ENCODE measurements around the gene FAM76A.
"Not testable (repeated sequence)": the region's sequence is repeated elsewhere in the genome, so short reads cannot be mapped to it uniquely, and the experiment has no call there.

The FAM76A gene

DNA sequence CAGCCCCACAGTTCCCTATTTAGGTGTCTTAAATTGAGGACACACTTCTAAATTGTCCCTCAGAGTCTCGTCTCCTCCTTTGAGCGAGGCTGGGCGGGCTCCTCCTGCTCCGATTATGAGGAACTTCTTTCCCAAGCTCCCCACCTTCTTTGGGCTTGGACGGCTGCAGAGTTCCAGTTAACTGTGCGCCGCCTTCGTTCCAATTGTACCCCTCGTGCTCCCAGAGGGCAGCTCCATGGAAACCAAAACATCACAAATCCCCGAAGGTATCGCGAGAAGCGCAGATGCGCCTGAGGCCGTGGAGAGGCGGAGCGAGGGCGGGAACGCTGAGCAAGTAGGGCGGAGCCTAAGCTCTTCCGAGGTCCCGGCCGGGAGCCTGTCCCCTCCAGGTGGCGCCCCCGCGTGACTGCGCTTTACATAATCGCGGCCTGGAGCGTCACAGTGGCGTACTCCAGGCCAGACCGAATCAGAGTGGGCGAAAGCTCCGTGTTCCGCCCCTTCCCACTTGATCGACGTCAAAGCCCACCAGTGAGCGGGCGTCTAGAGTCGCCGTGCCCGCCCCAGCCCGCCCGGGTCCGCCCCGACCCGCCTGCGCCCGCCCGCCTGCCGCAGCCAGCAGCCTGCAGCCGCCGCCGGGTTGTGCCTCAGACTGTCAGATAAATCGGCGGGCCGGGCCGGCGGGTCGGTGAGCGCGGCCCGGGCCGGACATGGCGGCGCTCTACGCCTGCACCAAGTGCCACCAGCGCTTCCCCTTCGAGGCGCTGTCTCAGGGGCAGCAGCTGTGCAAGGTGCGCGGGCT lies at the start of gene FAM76A:
TSS of gene FAM76A (plus strand) at position 588 of the 799 bp plus-strand sequence. CDS start at position 708, 120 bp downstream.
- peak within 1 kb of the TSS; percentile 69 to 82 for H3K9ac ChIP-seq (ENCODE audit: low read length in 2 of 2)
- peaks cover 13% of the 10 kb centered on the region for H3K4me1 ChIP-seq (ENCODE audit: control insufficient read depth, insufficient read depth, low read length)
- H3K9me3 ChIP-seq (ENCODE audit: control insufficient read depth in 2 of 2, low read length in 2 of 2), result no peaks in the 10 kb centered on the region
- peak within 1 kb of the TSS; percentile 69 to 85 for H3K4me3 ChIP-seq (ENCODE audit: low read length in 2 of 2)
- H3K27me3 ChIP-seq (ENCODE audit: control insufficient read depth in 1 of 2, insufficient read depth in 2 of 2, low read length in 2 of 2), result no peaks in the 10 kb centered on the region
- H3K27ac ChIP-seq (ENCODE audit: low read length), result peak within 1 kb of the TSS; percentile 92
- H3K36me3 ChIP-seq (ENCODE audit: control insufficient read depth in 2 of 2, insufficient read depth in 2 of 2, low read length in 2 of 2), result peaks cover 6 to 12% of the 10 kb centered on the region in 2 donors

DNA sequence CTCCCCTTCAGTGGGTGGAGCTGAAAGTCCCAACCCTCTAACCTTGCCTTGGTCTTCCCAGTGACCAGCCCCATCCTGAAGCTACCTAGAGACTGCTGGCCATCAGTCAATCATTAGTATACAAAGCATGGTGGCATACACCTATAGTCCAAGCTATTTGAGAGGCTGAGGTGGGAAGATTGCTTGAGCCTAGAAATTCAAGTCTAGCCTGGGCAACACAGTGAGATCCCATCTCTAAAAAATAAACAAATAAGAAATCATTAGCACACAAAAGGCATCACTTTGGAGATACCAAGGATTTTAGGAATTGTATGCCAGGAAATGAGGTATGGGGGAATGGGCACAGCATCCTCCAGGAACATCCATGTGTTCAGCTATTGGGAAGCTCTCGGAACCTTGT lies 49.4 kb upstream of the FAM76A start:
- Histone ChIP-seq H3K9ac (ENCODE audit: low read length in 2 of 2) (no peak overlapping the region), H3K9me3 (ENCODE audit: control insufficient read depth in 2 of 2, low read length in 2 of 2) (no peaks in the 10 kb centered on the region), H3K27me3 (ENCODE audit: control insufficient read depth in 1 of 2, insufficient read depth in 2 of 2, low read length in 2 of 2) (no peaks in the 10 kb centered on the region), H3K36me3 (ENCODE audit: control insufficient read depth in 2 of 2, insufficient read depth in 2 of 2, low read length in 2 of 2) (no peaks in the 10 kb centered on the region), H3K27ac (ENCODE audit: low read length) (no peak overlapping the region), H3K4me3 (ENCODE audit: low read length in 2 of 2) (no peak overlapping the region), H3K4me1 (ENCODE audit: control insufficient read depth, insufficient read depth, low read length) (peaks cover 12% of the 10 kb centered on the region)

DNA sequence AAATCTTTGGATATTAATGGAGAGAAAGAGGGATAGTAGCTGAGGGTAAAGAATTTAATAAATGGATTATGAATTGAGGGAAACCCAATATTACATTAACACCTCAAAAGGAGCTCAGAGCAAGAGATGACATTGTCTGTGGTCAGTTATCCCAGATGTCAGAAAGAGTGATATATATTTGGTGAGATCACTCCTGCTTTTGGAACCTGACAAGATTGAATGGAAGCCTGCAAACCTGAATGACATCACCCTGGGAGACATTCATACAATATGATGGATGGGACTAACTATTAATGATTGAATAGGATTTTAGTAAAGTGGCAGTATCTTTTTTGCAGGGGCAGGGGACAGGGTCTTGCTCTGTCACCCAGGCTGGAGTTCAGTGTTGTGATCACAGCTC lies 47.0 kb upstream of the FAM76A start:
- no peaks in the 10 kb centered on the region for H3K4me1 ChIP-seq (ENCODE audit: control insufficient read depth, insufficient read depth, low read length)
- no peaks in the 10 kb centered on the region for H3K9me3 ChIP-seq (ENCODE audit: control insufficient read depth in 2 of 2, low read length in 2 of 2)
- H3K36me3 ChIP-seq (ENCODE audit: control insufficient read depth in 2 of 2, insufficient read depth in 2 of 2, low read length in 2 of 2), result no peaks in the 10 kb centered on the region
- H3K27me3 ChIP-seq (ENCODE audit: control insufficient read depth in 1 of 2, insufficient read depth in 2 of 2, low read length in 2 of 2), result no peaks in the 10 kb centered on the region
- no peak overlapping the region for H3K9ac ChIP-seq (ENCODE audit: low read length in 2 of 2)
- H3K4me3 ChIP-seq (ENCODE audit: low read length in 2 of 2), result no peak overlapping the region
- H3K27ac ChIP-seq (ENCODE audit: low read length), result no peak overlapping the region

DNA sequence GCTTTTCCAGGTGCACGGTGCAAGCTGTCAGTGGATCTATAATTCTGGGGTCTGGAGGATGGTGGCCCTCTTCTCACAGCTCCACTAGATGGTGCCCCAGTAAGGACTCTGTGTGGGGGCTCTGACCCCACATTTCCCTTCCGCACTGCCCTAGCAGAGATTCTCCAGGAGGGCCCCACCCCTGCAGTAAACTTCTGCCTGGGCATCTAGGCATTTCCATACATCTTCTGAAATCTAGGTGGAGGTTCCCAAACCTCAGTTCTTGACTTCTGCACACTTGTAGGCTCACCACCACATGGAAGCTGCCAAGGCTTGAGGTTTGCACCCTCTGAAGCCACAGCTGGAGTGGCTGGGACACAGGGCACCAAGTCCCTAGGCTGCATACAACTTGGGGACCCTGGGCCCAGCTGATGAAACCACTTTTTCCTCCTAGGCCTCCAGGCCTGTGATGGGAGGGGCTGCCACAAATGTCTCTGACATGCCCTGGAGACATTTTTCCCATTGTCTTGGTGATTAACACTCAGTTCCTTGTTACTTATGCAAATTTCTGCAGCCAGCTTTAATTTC lies 45.5 kb upstream of the FAM76A start:
- H3K4me1 ChIP-seq (ENCODE audit: control insufficient read depth, insufficient read depth, low read length); H3K27me3 ChIP-seq (ENCODE audit: control insufficient read depth in 1 of 2, insufficient read depth in 2 of 2, low read length in 2 of 2); H3K4me3 ChIP-seq (ENCODE audit: low read length in 2 of 2); H3K9me3 ChIP-seq (ENCODE audit: control insufficient read depth in 2 of 2, low read length in 2 of 2); H3K36me3 ChIP-seq (ENCODE audit: control insufficient read depth in 2 of 2, insufficient read depth in 2 of 2, low read length in 2 of 2); H3K9ac ChIP-seq (ENCODE audit: low read length in 2 of 2); H3K27ac ChIP-seq (ENCODE audit: low read length): not testable (repeated sequence)

DNA sequence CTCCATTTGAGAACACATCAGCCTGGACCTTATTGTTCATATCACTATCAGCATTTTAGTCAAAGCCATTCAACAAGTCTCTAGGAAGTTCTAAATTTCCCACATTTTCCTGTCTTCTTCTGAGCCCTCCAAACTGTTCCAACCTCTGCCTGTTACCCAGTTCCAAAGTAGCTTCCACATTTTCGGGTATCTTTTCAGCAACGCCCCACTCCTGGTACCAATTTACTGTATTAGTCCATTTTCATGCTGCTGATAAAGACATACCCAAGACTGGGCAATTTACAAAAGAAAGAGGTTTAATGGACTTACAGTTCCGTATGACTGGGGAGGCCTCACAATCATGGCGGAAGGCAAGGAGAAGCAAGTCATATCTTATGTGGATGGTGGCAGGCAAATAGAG lies 44.2 kb upstream of the FAM76A start:
- H3K4me3 ChIP-seq (ENCODE audit: low read length in 2 of 2); H3K9ac ChIP-seq (ENCODE audit: low read length in 2 of 2); H3K27ac ChIP-seq (ENCODE audit: low read length); H3K4me1 ChIP-seq (ENCODE audit: control insufficient read depth, insufficient read depth, low read length); H3K27me3 ChIP-seq (ENCODE audit: control insufficient read depth in 1 of 2, insufficient read depth in 2 of 2, low read length in 2 of 2); H3K9me3 ChIP-seq (ENCODE audit: control insufficient read depth in 2 of 2, low read length in 2 of 2); H3K36me3 ChIP-seq (ENCODE audit: control insufficient read depth in 2 of 2, insufficient read depth in 2 of 2, low read length in 2 of 2): not testable (repeated sequence)

DNA sequence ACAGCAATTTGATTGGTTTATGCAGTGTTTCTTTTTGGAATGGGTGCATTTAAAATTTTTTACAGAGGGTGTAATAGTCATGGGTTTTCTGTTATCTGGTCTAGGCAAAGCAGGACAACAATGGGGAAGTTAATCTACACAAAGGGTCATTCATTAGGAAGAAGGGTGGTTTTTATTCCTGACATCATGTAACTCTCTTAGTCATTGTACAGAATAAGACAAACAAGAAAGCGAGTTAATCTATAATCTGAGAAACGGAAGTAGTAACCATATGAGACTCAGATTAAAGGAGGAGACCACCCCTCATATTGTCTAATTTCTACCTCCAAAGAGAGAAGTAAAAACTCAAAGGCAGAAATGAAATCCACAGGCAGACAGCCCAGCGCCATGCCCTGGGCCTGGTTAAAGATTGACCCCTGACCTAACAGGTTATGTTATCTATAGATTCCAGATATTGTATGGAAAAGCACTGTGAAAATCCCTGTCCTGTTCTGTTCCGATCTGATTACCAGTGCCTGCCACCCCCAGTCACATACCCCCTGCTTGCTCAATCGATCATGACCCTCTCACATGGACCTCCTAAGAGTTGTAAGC lies 43.3 kb upstream of the FAM76A start:
- no peaks in the 10 kb centered on the region for H3K36me3 ChIP-seq (ENCODE audit: control insufficient read depth in 2 of 2, insufficient read depth in 2 of 2, low read length in 2 of 2)
- no peaks in the 10 kb centered on the region for H3K4me1 ChIP-seq (ENCODE audit: control insufficient read depth, insufficient read depth, low read length)
- no peak overlapping the region for H3K9ac ChIP-seq (ENCODE audit: low read length in 2 of 2)
- H3K27ac ChIP-seq (ENCODE audit: low read length), result no peak overlapping the region
- no peaks in the 10 kb centered on the region for H3K27me3 ChIP-seq (ENCODE audit: control insufficient read depth in 1 of 2, insufficient read depth in 2 of 2, low read length in 2 of 2)
- no peaks in the 10 kb centered on the region for H3K9me3 ChIP-seq (ENCODE audit: control insufficient read depth in 2 of 2, low read length in 2 of 2)
- H3K4me3 ChIP-seq (ENCODE audit: low read length in 2 of 2), result no peak overlapping the region

DNA sequence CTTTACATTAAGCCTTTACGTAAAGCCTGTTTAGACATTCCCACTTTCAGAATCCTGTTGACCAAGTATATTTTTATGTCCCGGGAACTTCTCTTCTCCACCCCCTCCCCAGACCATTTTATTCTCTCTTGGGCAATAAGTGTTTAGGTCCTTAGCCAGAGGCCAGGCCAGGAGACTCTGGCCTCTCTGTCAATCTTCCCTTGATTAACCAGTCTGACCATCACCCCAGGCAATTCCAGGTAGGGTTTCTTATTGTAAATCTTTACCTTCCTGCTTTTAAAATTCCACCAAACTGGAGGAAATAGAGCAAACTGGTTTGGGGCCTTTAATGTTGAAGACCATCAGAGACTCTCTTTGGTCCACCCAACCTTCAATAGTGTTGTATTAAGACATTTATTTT lies 41.6 kb upstream of the FAM76A start:
- no peaks in the 10 kb centered on the region for H3K9me3 ChIP-seq (ENCODE audit: control insufficient read depth in 2 of 2, low read length in 2 of 2)
- no peak overlapping the region for H3K27ac ChIP-seq (ENCODE audit: low read length)
- no peaks in the 10 kb centered on the region for H3K4me1 ChIP-seq (ENCODE audit: control insufficient read depth, insufficient read depth, low read length)
- H3K9ac ChIP-seq (ENCODE audit: low read length in 2 of 2), result no peak overlapping the region
- no peak overlapping the region for H3K4me3 ChIP-seq (ENCODE audit: low read length in 2 of 2)
- no peaks in the 10 kb centered on the region for H3K36me3 ChIP-seq (ENCODE audit: control insufficient read depth in 2 of 2, insufficient read depth in 2 of 2, low read length in 2 of 2)
- no peaks in the 10 kb centered on the region for H3K27me3 ChIP-seq (ENCODE audit: control insufficient read depth in 1 of 2, insufficient read depth in 2 of 2, low read length in 2 of 2)

DNA sequence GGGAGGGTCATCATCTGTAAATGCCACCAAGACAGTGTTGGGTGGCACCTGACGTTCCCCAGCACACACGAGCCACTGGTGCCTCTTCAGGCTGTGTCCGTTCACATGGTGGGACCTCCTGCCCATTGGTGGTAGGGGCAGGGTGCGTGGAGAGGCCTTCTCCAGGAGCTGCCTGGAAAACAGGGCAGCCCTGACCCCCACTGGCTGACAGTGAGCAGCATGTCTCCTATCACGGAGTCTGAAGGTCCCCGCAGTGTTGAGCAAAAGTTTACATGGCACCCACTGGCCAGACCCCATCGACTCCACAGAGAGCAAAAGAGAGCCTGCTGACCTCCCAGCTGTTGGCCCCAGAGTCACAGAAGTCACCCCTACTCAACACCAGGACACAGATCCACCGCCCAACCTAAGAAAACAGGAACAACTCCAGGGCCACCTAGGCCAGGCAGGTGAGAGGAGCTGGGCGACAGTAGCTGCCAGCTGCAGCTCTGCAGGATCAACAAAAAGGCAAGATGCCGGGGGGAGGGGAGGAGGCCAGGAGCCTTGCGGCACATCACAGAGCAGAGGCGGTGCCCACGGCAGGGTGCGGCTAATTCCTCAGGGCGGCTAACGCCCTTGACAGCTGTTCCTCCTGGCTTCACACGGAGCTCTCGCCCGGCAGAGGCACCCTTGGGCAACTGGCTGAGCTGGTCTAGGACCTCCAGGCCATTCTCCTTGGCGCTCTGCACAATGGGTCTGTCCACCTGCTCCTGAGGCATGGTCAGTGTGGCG lies 39.4 kb upstream of the FAM76A start:
- H3K4me1 ChIP-seq (ENCODE audit: control insufficient read depth, insufficient read depth, low read length), result no peaks in the 10 kb centered on the region
- no peak overlapping the region for H3K9ac ChIP-seq (ENCODE audit: low read length in 2 of 2)
- H3K27ac ChIP-seq (ENCODE audit: low read length), result no peak overlapping the region
- no peaks in the 10 kb centered on the region for H3K27me3 ChIP-seq (ENCODE audit: control insufficient read depth in 1 of 2, insufficient read depth in 2 of 2, low read length in 2 of 2)
- no peak overlapping the region for H3K4me3 ChIP-seq (ENCODE audit: low read length in 2 of 2)
- no peaks in the 10 kb centered on the region for H3K9me3 ChIP-seq (ENCODE audit: control insufficient read depth in 2 of 2, low read length in 2 of 2)
- no peaks in the 10 kb centered on the region for H3K36me3 ChIP-seq (ENCODE audit: control insufficient read depth in 2 of 2, insufficient read depth in 2 of 2, low read length in 2 of 2)

DNA sequence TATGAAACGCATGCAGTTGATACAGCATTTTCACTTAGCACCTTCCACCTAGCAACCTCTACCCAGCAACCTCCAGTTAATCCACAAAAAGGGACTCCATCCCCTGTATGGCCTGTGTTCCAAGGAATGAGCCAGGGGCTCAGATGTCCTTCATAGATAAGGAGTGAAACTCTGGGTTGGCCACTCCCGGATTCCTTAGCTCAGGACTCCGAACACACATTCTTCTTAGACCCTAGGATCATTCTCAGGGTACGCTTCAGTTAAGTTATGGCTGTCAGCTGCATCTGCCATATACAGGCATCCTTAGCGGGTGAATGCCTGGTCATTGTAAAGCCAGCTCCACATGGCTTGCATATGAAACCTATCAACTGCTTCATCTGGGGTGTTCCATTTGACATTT lies 37.9 kb upstream of the FAM76A start:
- H3K4me1 ChIP-seq (ENCODE audit: control insufficient read depth, insufficient read depth, low read length), result no peaks in the 10 kb centered on the region
- no peaks in the 10 kb centered on the region for H3K36me3 ChIP-seq (ENCODE audit: control insufficient read depth in 2 of 2, insufficient read depth in 2 of 2, low read length in 2 of 2)
- no peaks in the 10 kb centered on the region for H3K9me3 ChIP-seq (ENCODE audit: control insufficient read depth in 2 of 2, low read length in 2 of 2)
- no peaks in the 10 kb centered on the region for H3K27me3 ChIP-seq (ENCODE audit: control insufficient read depth in 1 of 2, insufficient read depth in 2 of 2, low read length in 2 of 2)
- no peak overlapping the region for H3K4me3 ChIP-seq (ENCODE audit: low read length in 2 of 2)
- no peak overlapping the region for H3K27ac ChIP-seq (ENCODE audit: low read length)
- H3K9ac ChIP-seq (ENCODE audit: low read length in 2 of 2), result no peak overlapping the region

DNA sequence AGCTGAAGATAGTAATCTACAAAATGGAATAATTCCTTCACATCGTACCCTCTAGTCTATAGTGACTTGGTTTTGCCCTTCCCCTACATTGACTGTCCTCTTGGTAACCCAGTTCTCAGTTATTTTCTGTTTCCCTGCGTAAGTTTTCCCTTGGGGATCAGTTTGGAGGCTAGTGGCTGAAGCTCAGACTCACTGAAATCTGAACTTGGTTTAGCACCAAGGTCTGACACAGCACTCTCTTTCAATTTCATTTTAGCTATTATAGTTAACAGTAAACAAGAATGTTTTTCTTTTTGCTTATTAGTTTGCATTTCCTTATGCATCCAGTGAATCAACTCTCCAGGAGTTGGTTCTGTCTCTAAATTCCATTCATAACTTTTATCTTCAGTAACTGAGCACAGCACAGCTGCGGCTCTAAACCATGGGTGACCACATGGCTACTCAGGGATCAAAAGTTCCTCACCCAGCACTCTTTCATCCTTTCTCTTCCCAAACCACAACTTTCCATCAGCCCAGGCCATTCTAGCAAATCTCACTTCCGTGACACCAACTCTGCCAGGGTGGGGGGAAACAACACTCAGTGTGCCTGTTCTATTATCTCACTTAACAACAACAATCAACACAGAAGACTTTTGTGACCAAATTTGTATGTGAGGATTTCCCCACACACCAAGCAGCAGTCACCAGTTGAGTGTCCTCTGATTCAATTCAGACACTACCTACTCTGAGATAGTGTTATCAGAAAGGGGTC lies 36.2 kb upstream of the FAM76A start:
- no peak overlapping the region for H3K27ac ChIP-seq (ENCODE audit: low read length)

More for the DNA sequence above, 36.2 kb upstream of the FAM76A start:
- H3K9me3 ChIP-seq (ENCODE audit: control insufficient read depth in 2 of 2, low read length in 2 of 2), result no peaks in the 10 kb centered on the region
- no peaks in the 10 kb centered on the region for H3K4me1 ChIP-seq (ENCODE audit: control insufficient read depth, insufficient read depth, low read length)
- H3K27me3 ChIP-seq (ENCODE audit: control insufficient read depth in 1 of 2, insufficient read depth in 2 of 2, low read length in 2 of 2), result no peaks in the 10 kb centered on the region
- H3K36me3 ChIP-seq (ENCODE audit: control insufficient read depth in 2 of 2, insufficient read depth in 2 of 2, low read length in 2 of 2), result no peaks in the 10 kb centered on the region
- no peak overlapping the region for H3K4me3 ChIP-seq (ENCODE audit: low read length in 2 of 2)
- H3K9ac ChIP-seq (ENCODE audit: low read length in 2 of 2), result peak overlapping the region in 1 of 2 donors; percentile 28

Data from stomach smooth muscle (tissue), 2 donors.